ENCODE data around the gene NOX5.

Gene NOX5

DNA sequence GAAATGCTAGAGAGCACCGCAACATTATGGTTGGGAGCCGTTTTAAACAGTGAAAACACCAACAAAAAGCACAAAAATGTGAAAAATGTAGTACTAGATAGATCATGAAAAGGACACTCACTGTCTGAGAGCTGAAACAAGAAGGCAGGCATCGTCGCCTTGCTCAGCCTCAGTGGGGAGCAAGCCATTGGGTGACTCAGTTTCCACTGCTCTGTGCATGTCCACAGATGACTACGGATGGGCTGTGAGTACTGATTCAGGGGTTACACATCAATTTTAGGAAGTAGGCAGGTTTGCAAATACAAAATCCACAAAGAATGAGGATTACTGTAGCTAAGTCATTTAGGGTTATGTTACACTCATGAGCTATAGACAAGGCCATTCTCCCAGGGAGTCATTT lies 10.8 kb downstream of the NOX5 start:
- no peak for DNase-seq

DNA sequence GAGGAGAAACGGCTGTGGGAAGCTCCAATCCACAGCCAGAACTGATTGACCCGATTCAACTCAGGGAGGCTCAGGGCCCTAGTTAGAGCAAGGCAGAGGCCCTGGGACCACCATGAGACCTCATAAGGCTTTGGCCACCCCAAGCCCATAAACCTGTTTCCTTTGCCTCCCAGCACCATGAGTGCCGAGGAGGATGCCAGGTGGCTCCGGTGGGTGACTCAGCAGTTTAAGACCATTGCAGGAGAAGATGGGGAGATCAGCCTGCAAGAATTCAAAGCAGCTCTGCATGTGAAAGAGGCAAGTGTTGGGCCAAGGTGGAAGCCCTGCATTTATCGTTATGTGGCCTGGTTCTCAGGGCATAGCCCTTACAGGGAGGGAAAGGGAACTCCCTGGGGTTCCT lies 11.9 kb downstream of the NOX5 start:
- DNase-seq = no peak

GRCh38 chr15:69027976-69028518 lies 13.6 kb downstream of the NOX5 start:
- no peak for DNase-seq

DNA sequence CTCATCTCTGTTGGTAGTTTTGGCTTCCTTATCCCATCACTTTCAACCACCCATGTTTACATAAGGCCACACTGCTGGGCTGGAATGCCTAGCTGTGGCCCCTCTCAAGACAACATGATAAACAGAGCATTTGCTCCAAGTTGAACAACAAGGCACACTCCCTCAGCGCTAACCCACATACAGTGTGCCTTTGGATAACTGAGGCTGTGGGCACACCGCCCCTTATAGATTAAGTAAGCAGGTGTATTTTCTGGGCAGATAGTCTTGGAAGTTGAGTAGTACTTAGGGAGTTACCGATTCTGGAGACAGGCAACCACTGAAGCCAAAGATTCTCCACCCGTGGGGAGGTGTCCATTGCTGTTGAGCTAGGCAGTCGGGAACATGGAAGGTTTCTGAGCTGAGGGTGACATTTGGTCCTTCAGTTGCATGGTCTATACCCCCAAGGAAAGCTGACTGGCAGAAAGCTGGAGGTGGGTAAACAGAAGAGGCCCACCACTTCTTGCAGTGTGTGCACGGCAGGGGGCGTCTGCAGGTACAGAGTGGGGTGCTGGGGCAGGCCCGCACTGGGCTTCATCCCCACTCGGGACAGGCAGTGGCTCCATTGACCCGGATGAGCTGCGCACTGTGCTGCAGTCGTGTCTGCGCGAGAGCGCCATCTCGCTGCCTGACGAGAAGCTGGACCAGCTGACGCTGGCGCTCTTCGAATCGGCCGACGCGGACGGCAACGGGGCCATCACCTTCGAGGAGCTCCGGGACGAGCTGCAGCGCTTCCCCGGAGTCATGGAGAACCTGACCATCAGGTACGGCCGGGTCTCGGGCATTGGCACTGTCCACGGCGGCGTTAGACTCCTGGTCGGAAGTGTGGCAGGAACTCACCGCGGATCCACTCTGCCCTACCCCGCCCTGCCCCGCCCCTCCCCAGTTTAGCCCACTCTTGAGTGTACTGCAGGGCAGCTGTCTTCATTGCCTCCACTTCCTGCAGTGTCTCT lies 16.8 kb downstream of the NOX5 start:
- no peak for DNase-seq

GRCh38 chr15:69032031-69032430 lies 17.5 kb downstream of the NOX5 start:
- no peak for DNase-seq

- no peak for DNase-seq
Observed at GRCh38 chr15:69032703-69033373, 18.3 kb downstream of the NOX5 start.

DNA sequence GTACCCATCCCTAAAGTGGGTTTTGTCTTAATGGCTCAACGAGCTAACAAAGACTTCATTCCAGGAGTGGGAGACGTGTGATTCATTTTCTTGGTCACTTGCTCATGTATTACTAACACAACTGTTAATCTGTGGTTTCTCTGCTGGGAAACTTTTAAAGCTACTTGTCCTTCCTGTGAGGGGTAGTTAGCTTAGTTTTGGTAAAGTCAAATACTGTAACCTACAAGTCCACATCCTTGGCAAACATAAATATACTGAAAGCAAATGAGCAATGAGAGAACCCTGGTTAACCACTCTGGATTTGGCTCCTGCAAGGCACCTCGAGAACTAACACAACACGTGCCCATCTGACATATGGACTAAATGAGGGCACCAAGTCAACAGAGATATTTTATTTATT lies 19.9 kb downstream of the NOX5 start:
- DNase-seq = no peak

- no peak for DNase-seq
Observed at GRCh38 chr15:69035205-69035917, 20.9 kb downstream of the NOX5 start.

DNA sequence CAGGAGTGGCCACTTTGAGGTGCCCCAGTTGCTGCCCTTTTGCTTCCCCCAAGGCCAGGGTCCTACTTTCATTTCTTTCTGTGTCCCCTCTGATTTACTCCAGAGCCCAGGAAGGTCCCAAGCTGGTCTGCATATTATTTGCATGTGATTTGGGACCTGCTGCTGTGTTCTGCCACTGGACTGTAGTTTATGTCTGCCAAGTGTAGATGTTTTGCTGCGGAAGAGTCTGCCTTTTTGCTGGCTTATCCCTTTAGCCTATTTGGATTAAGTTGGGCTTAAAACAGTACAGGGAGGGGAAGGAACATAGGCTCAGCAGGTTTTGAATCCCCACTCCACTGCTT lies 21.4 kb downstream of the NOX5 start:
- DNase-seq = no peak

GRCh38 chr15:69036826-69037225 lies 22.3 kb downstream of the NOX5 start:
- no peak for DNase-seq

- no peak for DNase-seq
Observed at GRCh38 chr15:69037482-69037881, 23.0 kb downstream of the NOX5 start.

DNA sequence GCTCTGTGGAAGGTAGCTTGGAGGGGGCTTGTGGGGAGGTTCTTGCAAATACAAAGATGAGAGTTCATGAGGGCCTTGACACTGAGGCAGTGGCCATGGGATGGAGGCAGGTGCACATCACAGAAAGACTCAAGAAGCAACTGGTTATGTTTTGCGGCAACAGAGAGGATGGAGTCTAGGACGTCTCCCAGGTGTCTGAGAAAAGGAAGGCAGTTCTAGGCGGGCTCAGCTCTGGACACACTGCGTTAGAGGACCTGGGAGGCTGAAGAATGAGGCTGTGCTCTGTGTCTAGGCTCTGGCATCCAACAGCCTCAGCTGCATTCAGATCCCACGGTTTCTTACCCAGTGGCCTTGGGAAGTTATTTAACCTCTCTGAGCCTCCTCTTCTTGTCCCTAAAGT lies 23.5 kb downstream of the NOX5 start:
- no peak for DNase-seq

DNA sequence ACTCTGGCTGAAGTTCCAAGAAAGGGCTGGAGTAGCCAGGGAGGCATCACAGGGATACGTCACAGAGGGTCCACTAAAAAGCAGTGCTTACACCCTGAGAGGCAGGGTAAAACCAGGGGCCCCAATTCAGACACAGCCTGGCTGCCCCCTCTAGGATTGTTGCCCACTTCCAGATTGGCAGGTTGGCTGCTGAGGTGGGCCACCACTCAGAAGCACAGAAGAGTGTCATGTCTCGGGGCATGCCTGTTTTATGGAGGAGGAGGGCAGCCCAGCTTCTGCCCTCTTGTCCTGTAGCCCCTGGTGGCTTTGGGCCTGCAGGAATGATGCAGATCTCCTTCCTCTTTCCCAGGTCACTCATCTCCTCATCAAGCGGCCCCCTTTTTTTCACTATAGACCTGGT lies 24.0 kb downstream of the NOX5 start:
- no peak for DNase-seq

GRCh38 chr15:69039516-69040225 lies 25.2 kb downstream of the NOX5 start:
- DNase-seq = no peak

GRCh38 chr15:69042531-69042930 lies 28.0 kb downstream of the NOX5 start:
- DNase-seq = no peak

- no peak for DNase-seq
Observed at GRCh38 chr15:69045802-69046201, 31.3 kb downstream of the NOX5 start.

DNA sequence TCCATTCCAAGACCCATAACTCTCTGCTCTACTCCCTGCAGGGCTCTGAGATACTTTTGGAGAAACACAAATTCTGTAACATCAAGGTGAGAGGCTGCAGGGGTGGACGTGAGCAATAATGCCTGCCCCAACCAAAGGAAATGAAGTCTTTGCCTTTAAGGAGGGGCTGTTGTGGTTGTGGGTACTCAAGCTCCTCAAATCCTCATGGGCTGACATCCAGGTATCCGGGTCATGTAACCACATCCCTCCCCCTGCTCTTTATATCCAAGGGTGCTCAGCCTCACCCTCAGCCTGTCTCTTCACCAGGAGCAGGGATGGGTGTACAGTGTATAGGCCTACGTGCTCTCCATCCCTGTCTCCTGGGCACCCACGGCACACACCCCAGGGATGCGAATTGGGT lies 32.3 kb downstream of the NOX5 start:
- no peak for DNase-seq

GRCh38 chr15:69049976-69050375 lies 35.5 kb downstream of the NOX5 start:
- no peak for DNase-seq

DNA sequence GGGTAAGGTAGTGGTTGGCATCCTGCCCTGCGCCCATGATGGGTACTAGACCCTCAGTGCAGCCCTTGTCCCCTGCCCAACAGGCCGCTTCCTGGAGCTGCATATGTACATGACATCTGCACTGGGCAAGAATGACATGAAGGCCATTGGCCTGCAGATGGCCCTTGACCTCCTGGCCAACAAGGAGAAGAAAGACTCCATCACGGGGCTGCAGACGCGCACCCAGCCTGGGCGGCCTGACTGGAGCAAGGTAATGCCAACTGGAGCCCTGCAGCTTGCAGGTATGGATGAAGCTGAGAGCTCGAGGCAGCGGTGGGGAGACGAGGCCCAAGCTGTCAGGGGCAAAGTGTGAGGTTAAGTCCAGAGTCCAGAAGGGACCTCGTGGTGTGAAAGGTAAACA lies 40.8 kb downstream of the NOX5 start:
- no peak for DNase-seq

- DNase-seq = no peak
Observed at GRCh38 chr15:69056365-69056764, 41.9 kb downstream of the NOX5 start.

DNA sequence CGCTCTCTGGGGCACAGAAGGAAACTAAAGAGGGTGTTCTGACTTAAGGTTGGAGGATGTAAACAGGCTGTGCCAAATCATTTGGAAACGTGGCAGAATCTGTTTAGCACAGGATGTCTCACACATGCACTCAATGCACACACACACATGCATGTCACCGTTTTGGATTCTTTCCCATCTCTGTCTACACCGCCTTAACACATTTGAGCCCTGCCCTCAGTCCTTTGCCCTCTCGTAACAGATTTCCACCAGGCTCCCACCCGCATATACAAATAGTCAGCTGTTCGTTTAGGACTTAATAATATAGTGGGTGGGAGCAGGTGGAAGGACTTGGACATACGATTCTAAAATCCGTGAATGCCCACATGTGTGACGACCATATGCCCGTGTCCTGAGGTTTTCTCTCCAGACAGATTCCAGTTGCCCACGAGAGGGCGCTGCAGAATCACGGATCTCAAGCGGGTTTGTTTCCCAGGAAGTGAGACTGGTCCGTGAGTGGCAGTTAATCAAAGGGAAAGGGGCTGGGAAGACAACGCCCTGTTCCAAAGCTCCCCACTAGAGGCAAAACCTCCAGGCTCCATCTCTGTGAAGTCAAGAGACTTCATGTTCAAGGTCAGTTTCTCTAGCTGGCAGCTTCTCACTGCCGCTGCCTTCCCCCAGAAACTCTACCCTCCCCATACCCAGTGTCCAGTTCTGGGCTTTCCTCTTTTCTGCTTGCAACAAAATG lies 44.5 kb downstream of the NOX5 start:
- DNase-seq = peak; percentile 57

- no peak for DNase-seq
Observed at GRCh38 chr15:69059557-69059943, 45.1 kb downstream of the NOX5 start.
